ENCODE data around the gene PREP.

PREP gene

GRCh38 chr6:105370351-105370750, 32.5 kb downstream of the PREP start:
- no peaks in the 10 kb centered on the region for H3K9me3 ChIP-seq (ENCODE audit: insufficient read depth, low read depth, low read length)
- H3K4me1 ChIP-seq (ENCODE audit: insufficient read depth, low read length), result no peaks in the 10 kb centered on the region
- no peaks in the 10 kb centered on the region for H3K27me3 ChIP-seq (ENCODE audit: insufficient read depth, low read length)
- 100% methylated on average over 1 of the region's 1 CpG for WGBS
- peaks cover 86% of the 10 kb centered on the region for H3K36me3 ChIP-seq (ENCODE audit: insufficient read depth, low read length)
- H3K9ac ChIP-seq (ENCODE audit: low read depth, low read length), result no peak overlapping the region
- H3K27ac ChIP-seq (ENCODE audit: low read depth, low read length), result no peak overlapping the region
- H3K4me3 ChIP-seq (ENCODE audit: low read length), result no peak overlapping the region

- Histone ChIP-seq H3K4me1 (ENCODE audit: insufficient read depth, low read length) (no peaks in the 10 kb centered on the region), H3K36me3 (ENCODE audit: insufficient read depth, low read length) (peaks cover 79% of the 10 kb centered on the region), H3K4me3 (ENCODE audit: low read length) (no peak overlapping the region), H3K9me3 (ENCODE audit: insufficient read depth, low read depth, low read length) (no peaks in the 10 kb centered on the region), H3K27me3 (ENCODE audit: insufficient read depth, low read length) (no peaks in the 10 kb centered on the region), H3K9ac (ENCODE audit: low read depth, low read length) (no peak overlapping the region), H3K27ac (ENCODE audit: low read depth, low read length) (no peak overlapping the region)
- 100% methylated on average over 1 of the region's 1 CpG for WGBS
These were observed 33.7 kb downstream of the PREP start for GRCh38 chr6:105369145-105369544.

GRCh38 chr6:105364243-105364642, 38.6 kb downstream of the PREP start:
- WGBS, result 95% methylated on average over 11 of the region's 11 CpGs
- no peak overlapping the region for H3K27ac ChIP-seq (ENCODE audit: low read depth, low read length)

GRCh38 chr6:105363100-105363754, 39.7 kb downstream of the PREP start:
- H3K27ac ChIP-seq (ENCODE audit: low read depth, low read length), result no peak overlapping the region
- no peak overlapping the region for H3K9ac ChIP-seq (ENCODE audit: low read depth, low read length)
- H3K27me3 ChIP-seq (ENCODE audit: insufficient read depth, low read length), result no peaks in the 10 kb centered on the region
- no peaks in the 10 kb centered on the region for H3K4me1 ChIP-seq (ENCODE audit: insufficient read depth, low read length)
- H3K36me3 ChIP-seq (ENCODE audit: insufficient read depth, low read length), result peaks cover 48% of the 10 kb centered on the region
- WGBS, result 92% methylated on average over 1 of the region's 1 CpG
- no peak overlapping the region for H3K4me3 ChIP-seq (ENCODE audit: low read length)
- H3K9me3 ChIP-seq (ENCODE audit: insufficient read depth, low read depth, low read length), result no peaks in the 10 kb centered on the region

More at GRCh38 chr6:105364243-105364642, 38.6 kb downstream of the PREP start:
- H3K27me3 ChIP-seq (ENCODE audit: insufficient read depth, low read length), result no peaks in the 10 kb centered on the region
- peaks cover 54% of the 10 kb centered on the region for H3K36me3 ChIP-seq (ENCODE audit: insufficient read depth, low read length)
- H3K9me3 ChIP-seq (ENCODE audit: insufficient read depth, low read depth, low read length), result no peaks in the 10 kb centered on the region
- H3K4me3 ChIP-seq (ENCODE audit: low read length), result no peak overlapping the region
- no peaks in the 10 kb centered on the region for H3K4me1 ChIP-seq (ENCODE audit: insufficient read depth, low read length)
- H3K9ac ChIP-seq (ENCODE audit: low read depth, low read length), result no peak overlapping the region

GRCh38 chr6:105359419-105360370, 43.2 kb downstream of the PREP start:
- Histone ChIP-seq H3K9ac (ENCODE audit: low read depth, low read length) (no peak overlapping the region), H3K36me3 (ENCODE audit: insufficient read depth, low read length) (peaks cover 46% of the 10 kb centered on the region), H3K4me1 (ENCODE audit: insufficient read depth, low read length) (no peaks in the 10 kb centered on the region), H3K4me3 (ENCODE audit: low read length) (no peak overlapping the region), H3K9me3 (ENCODE audit: insufficient read depth, low read depth, low read length) (peaks cover 4% of the 10 kb centered on the region; the same call in 1 of the 2 replicates), H3K27me3 (ENCODE audit: insufficient read depth, low read length) (no peaks in the 10 kb centered on the region), H3K27ac (ENCODE audit: low read depth, low read length) (no peak overlapping the region; the same call in 1 of the 2 replicates)
- 94% methylated on average over 9 of the region's 10 CpGs for WGBS

- no peak overlapping the region for H3K9ac ChIP-seq (ENCODE audit: low read depth, low read length)
- peaks cover 4% of the 10 kb centered on the region; the same call in 1 of the 2 replicates for H3K9me3 ChIP-seq (ENCODE audit: insufficient read depth, low read depth, low read length)
- H3K36me3 ChIP-seq (ENCODE audit: insufficient read depth, low read length), result peaks cover 57% of the 10 kb centered on the region
- 94% methylated on average over 1 of the region's 1 CpG for WGBS
- H3K27ac ChIP-seq (ENCODE audit: low read depth, low read length), result no peak overlapping the region
- H3K4me3 ChIP-seq (ENCODE audit: low read length), result no peak overlapping the region
- no peaks in the 10 kb centered on the region for H3K4me1 ChIP-seq (ENCODE audit: insufficient read depth, low read length)
- H3K27me3 ChIP-seq (ENCODE audit: insufficient read depth, low read length), result no peaks in the 10 kb centered on the region
These were observed 45.7 kb downstream of the PREP start for GRCh38 chr6:105357165-105357564.

GRCh38 chr6:105352037-105352617, 50.8 kb downstream of the PREP start:
- Histone ChIP-seq H3K27ac (ENCODE audit: low read depth, low read length) (no peak overlapping the region), H3K9ac (ENCODE audit: low read depth, low read length) (no peak overlapping the region), H3K9me3 (ENCODE audit: insufficient read depth, low read depth, low read length) (peaks cover 4% of the 10 kb centered on the region; the same call in 1 of the 2 replicates), H3K36me3 (ENCODE audit: insufficient read depth, low read length) (peaks cover 70% of the 10 kb centered on the region), H3K27me3 (ENCODE audit: insufficient read depth, low read length) (no peaks in the 10 kb centered on the region), H3K4me1 (ENCODE audit: insufficient read depth, low read length) (no peaks in the 10 kb centered on the region), H3K4me3 (ENCODE audit: low read length) (no peak overlapping the region)
- WGBS, result 96% methylated on average over 3 of the region's 4 CpGs

- H3K27me3 ChIP-seq (ENCODE audit: insufficient read depth, low read length), result no peaks in the 10 kb centered on the region
- WGBS, result 86% methylated on average over 1 of the region's 1 CpG
- no peak overlapping the region for H3K4me3 ChIP-seq (ENCODE audit: low read length)
- no peaks in the 10 kb centered on the region for H3K9me3 ChIP-seq (ENCODE audit: insufficient read depth, low read depth, low read length)
- peaks cover 12% of the 10 kb centered on the region; the same call in 1 of the 2 replicates for H3K4me1 ChIP-seq (ENCODE audit: insufficient read depth, low read length)
- no peak overlapping the region for H3K27ac ChIP-seq (ENCODE audit: low read depth, low read length)
- no peak overlapping the region for H3K9ac ChIP-seq (ENCODE audit: low read depth, low read length)
- H3K36me3 ChIP-seq (ENCODE audit: insufficient read depth, low read length), result peaks cover 55% of the 10 kb centered on the region
These were observed 54.0 kb downstream of the PREP start for GRCh38 chr6:105348897-105349296.

GRCh38 chr6:105346052-105346451, 56.8 kb downstream of the PREP start:
- Histone ChIP-seq H3K27ac (ENCODE audit: low read depth, low read length) (peak overlapping the region; percentile 35; the same call in 1 of the 2 replicates), H3K36me3 (ENCODE audit: insufficient read depth, low read length) (peaks cover 33% of the 10 kb centered on the region), H3K4me3 (ENCODE audit: low read length) (no peak overlapping the region), H3K9me3 (ENCODE audit: insufficient read depth, low read depth, low read length) (no peaks in the 10 kb centered on the region), H3K9ac (ENCODE audit: low read depth, low read length) (no peak overlapping the region), H3K27me3 (ENCODE audit: insufficient read depth, low read length) (no peaks in the 10 kb centered on the region), H3K4me1 (ENCODE audit: insufficient read depth, low read length) (peaks cover 12% of the 10 kb centered on the region; the same call in 1 of the 2 replicates)
- WGBS, result 93% methylated on average over 3 of the region's 3 CpGs

- 92% methylated on average over 4 of the region's 4 CpGs for WGBS
These were observed 57.4 kb downstream of the PREP start for GRCh38 chr6:105345506-105345905.

More at GRCh38 chr6:105345506-105345905, 57.4 kb downstream of the PREP start:
- H3K9ac ChIP-seq (ENCODE audit: low read depth, low read length), result no peak overlapping the region
- no peak overlapping the region for H3K4me3 ChIP-seq (ENCODE audit: low read length)
- H3K27ac ChIP-seq (ENCODE audit: low read depth, low read length), result no peak overlapping the region
- H3K36me3 ChIP-seq (ENCODE audit: insufficient read depth, low read length), result peaks cover 28% of the 10 kb centered on the region
- no peaks in the 10 kb centered on the region for H3K9me3 ChIP-seq (ENCODE audit: insufficient read depth, low read depth, low read length)
- H3K4me1 ChIP-seq (ENCODE audit: insufficient read depth, low read length), result peaks cover 12% of the 10 kb centered on the region; the same call in 1 of the 2 replicates
- no peaks in the 10 kb centered on the region for H3K27me3 ChIP-seq (ENCODE audit: insufficient read depth, low read length)

All from HUES64 (cell line).